IPS-18a (cell line): ENCODE measurements around the gene IGFBP2.

ENCODE experiments used
- H3K27ac ChIP-seq: one replicate; pipeline ENCODE4 v1.5.1; 2013; ENCODE audit warnings: low read length
- H3K27me3 ChIP-seq: one replicate; pipeline ENCODE4 v1.6.1; 2013; ENCODE audit warnings: mild to moderate bottlenecking, low read length; ENCODE audit not compliant: control insufficient read depth, insufficient read depth
- H3K36me3 ChIP-seq: one replicate; pipeline ENCODE4 v1.6.1; 2013; ENCODE audit warnings: low read depth, low read length; ENCODE audit not compliant: control insufficient read depth
- H3K4me1 ChIP-seq: one replicate; pipeline ENCODE4 v1.6.1; 2013; ENCODE audit warnings: low read depth, low read length; ENCODE audit not compliant: control insufficient read depth
- H3K4me3 ChIP-seq: one replicate; pipeline ENCODE4 v1.5.1; 2013; ENCODE audit warnings: low read length
- H3K9ac ChIP-seq: one replicate; pipeline ENCODE4 v1.6.1; 2013; ENCODE audit warnings: mild to moderate bottlenecking, low read length, moderate library complexity
- H3K9me3 ChIP-seq: one replicate; pipeline ENCODE4 v1.6.1; 2013; ENCODE audit warnings: low read depth, low read length; ENCODE audit not compliant: control insufficient read depth

IGFBP2 gene, protein sequence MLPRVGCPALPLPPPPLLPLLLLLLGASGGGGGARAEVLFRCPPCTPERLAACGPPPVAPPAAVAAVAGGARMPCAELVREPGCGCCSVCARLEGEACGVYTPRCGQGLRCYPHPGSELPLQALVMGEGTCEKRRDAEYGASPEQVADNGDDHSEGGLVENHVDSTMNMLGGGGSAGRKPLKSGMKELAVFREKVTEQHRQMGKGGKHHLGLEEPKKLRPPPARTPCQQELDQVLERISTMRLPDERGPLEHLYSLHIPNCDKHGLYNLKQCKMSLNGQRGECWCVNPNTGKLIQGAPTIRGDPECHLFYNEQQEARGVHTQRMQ

DNA sequence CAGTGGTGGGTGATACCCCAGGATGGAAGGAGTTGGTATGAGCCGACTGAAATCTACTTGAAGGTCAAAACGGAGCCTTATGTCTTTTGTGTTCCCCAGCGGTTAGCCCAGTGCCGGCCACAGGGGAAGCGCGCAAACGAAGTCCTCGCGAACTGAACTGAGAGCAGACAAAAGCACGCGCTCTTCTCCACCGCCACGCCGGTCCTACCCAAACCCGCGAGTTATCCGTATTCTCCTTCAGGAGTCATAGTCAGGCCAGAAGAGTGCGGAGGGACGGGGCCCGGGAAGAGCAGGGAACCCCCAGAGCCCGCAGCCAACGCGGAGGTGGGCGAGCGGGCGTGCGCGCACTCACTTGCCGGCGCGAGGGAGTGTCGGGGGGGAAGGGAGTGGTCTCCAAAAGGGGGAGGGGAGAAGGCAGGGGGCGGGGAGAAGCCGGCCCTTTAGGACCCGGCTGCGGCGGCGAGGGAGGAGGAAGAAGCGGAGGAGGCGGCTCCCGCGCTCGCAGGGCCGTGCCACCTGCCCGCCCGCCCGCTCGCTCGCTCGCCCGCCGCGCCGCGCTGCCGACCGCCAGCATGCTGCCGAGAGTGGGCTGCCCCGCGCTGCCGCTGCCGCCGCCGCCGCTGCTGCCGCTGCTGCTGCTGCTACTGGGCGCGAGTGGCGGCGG lies at the start of gene IGFBP2:
IGFBP2 (plus strand) TSS at position 469 of the 664 bp plus-strand sequence; CDS start at position 573, 104 bp downstream.
- H3K9me3 ChIP-seq, result no peaks in the 10 kb centered on the region
- H3K36me3 ChIP-seq, result no peaks in the 10 kb centered on the region
- peak within 1 kb of the TSS; percentile 38 for H3K27ac ChIP-seq
- H3K9ac ChIP-seq, result peak within 1 kb of the TSS; percentile 79
- H3K27me3 ChIP-seq, result peaks cover 14% of the 10 kb centered on the region
- peaks cover 27% of the 10 kb centered on the region for H3K4me1 ChIP-seq
- peak within 1 kb of the TSS; percentile 92 for H3K4me3 ChIP-seq

GRCh38 chr2:216583606-216584005 lies 49.6 kb upstream of the IGFBP2 start:
- H3K36me3 ChIP-seq, result no peaks in the 10 kb centered on the region
- H3K27ac ChIP-seq, result no peak overlapping the region
- no peaks in the 10 kb centered on the region for H3K27me3 ChIP-seq
- H3K9ac ChIP-seq, result no peak overlapping the region
- H3K4me3 ChIP-seq, result no peak overlapping the region
- no peaks in the 10 kb centered on the region for H3K9me3 ChIP-seq
- peaks cover 6% of the 10 kb centered on the region for H3K4me1 ChIP-seq

- no peak overlapping the region for H3K4me3 ChIP-seq
- H3K4me1 ChIP-seq, result peaks cover 6% of the 10 kb centered on the region
- H3K27me3 ChIP-seq, result no peaks in the 10 kb centered on the region
- no peaks in the 10 kb centered on the region for H3K36me3 ChIP-seq
- H3K9me3 ChIP-seq, result no peaks in the 10 kb centered on the region
- no peak overlapping the region for H3K27ac ChIP-seq
- H3K9ac ChIP-seq, result no peak overlapping the region
Measured at GRCh38 chr2:216584112-216584511, 49.1 kb upstream of the IGFBP2 start.

DNA sequence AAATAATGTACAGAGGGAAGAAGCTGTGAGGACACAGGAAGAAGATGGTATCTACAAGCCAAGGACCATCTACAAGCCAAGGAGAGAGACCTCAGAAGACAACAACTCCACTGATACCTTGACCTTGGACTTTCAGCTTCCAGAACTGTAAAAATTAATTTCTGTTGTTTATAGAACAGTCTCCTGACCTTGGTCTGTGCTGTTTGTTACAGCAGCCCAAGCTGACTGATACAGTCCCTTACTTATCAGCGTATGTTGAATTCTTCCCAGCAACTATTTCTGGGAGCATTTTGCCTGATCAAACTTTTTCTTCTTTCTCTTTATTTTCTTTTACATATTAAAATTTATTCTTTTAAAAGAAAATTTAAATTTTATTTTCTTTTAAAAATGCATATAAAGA lies 47.8 kb upstream of the IGFBP2 start:
- H3K27me3 ChIP-seq, result no peaks in the 10 kb centered on the region
- H3K9ac ChIP-seq, result no peak overlapping the region
- H3K4me1 ChIP-seq, result peaks cover 6% of the 10 kb centered on the region
- no peak overlapping the region for H3K4me3 ChIP-seq
- H3K27ac ChIP-seq, result no peak overlapping the region
- H3K36me3 ChIP-seq, result no peaks in the 10 kb centered on the region
- H3K9me3 ChIP-seq, result no peaks in the 10 kb centered on the region

DNA sequence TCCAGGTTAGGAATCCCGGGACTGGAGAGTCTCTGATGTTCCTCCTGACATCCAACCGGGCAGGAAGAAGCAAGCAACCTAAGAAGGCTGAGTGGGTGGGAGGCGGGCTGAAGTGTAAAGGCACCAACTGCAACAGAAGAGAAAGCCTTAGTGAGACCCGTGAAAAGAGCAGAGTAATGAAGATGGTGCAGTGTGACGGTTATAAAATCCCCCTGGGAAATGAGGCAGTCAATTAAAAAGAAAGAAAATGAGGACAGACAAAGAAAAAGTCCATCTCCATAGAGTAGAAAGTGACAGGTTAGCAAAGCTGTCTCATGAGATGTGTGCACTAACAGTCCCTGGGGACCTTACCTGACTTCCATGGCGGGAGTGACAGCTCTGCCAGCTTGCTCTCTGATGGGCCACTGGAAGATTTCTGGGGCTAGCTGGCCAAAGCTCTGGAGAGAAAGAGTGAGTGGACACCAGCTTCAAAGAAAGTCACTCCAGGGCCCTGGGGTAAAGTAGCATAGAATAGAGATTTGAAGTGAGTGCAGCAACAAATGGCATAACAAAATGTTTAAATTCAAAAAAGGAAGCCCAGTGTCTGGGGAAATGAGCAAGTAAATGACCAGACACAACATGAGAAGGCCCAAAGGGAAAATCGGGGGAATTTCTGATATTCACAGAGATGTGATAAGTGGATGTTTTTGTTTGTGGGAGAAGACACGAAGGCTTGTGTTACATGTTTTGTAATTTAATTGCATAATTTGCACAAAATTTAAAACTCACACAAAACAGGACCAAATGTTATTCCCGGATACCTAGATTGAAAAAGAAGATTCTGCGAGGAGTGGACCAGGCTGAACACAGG lies 44.1 kb upstream of the IGFBP2 start:
- H3K9ac ChIP-seq, result no peak overlapping the region
- no peak overlapping the region for H3K4me3 ChIP-seq
- H3K27me3 ChIP-seq, result no peaks in the 10 kb centered on the region
- peaks cover 6% of the 10 kb centered on the region for H3K4me1 ChIP-seq
- no peaks in the 10 kb centered on the region for H3K9me3 ChIP-seq
- no peak overlapping the region for H3K27ac ChIP-seq
- no peaks in the 10 kb centered on the region for H3K36me3 ChIP-seq

GRCh38 chr2:216589791-216590190 lies 43.4 kb upstream of the IGFBP2 start:
- H3K4me1 ChIP-seq, result no peaks in the 10 kb centered on the region
- H3K27ac ChIP-seq, result no peak overlapping the region
- H3K9ac ChIP-seq, result no peak overlapping the region

GRCh38 chr2:216590780-216591179 lies 42.4 kb upstream of the IGFBP2 start:
- no peaks in the 10 kb centered on the region for H3K36me3 ChIP-seq
- no peaks in the 10 kb centered on the region for H3K4me1 ChIP-seq
- no peak overlapping the region for H3K27ac ChIP-seq
- no peak overlapping the region for H3K9ac ChIP-seq
- no peak overlapping the region for H3K4me3 ChIP-seq
- no peaks in the 10 kb centered on the region for H3K9me3 ChIP-seq
- no peaks in the 10 kb centered on the region for H3K27me3 ChIP-seq

More at GRCh38 chr2:216589791-216590190, 43.4 kb upstream of the IGFBP2 start:
- Histone ChIP-seq H3K9me3 (no peaks in the 10 kb centered on the region), H3K27me3 (no peaks in the 10 kb centered on the region), H3K36me3 (no peaks in the 10 kb centered on the region), H3K4me3 (no peak overlapping the region)

DNA sequence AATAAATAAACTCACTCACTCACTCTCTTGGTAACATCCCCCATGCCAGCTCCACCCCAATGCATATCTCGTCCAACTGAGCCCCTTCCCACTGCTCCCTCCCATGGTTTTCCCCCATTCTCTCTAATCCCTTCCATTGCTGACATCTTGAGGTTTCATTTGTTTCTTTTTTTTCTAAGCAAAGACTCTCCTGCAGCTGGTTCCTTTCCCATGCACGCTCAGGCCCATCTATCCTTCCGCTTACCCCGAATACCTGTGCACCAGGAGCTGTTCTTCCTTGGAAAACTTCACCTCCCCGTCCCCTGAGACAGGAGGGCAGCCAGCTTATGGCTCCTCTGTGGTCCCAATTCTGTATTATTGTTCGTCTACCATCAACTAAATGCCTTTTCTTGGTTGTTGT lies 41.7 kb upstream of the IGFBP2 start:
- H3K36me3 ChIP-seq, result no peaks in the 10 kb centered on the region
- H3K27ac ChIP-seq, result no peak overlapping the region
- no peaks in the 10 kb centered on the region for H3K9me3 ChIP-seq
- H3K4me3 ChIP-seq, result no peak overlapping the region
- no peaks in the 10 kb centered on the region for H3K27me3 ChIP-seq
- H3K4me1 ChIP-seq, result no peaks in the 10 kb centered on the region
- H3K9ac ChIP-seq, result no peak overlapping the region

DNA sequence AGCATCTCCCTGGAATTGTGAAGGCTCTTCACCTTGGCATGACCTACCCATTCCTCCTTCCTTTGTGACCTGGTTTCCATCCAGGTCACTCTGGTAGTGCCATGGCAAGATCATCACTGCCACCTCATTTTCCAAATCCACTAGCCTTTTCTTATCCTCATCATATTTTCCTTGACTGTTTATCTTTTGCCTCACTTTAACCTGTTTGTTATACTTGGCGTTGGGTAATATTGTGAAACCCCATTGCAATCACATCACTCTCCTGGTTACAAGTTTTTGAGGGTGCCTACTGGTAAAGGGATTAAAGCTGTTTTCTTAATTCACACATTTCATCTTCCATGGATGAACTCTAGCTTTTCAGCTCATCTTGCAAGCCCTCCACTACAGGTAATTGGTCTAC lies 39.1 kb upstream of the IGFBP2 start:
- no peak overlapping the region for H3K4me3 ChIP-seq
- no peaks in the 10 kb centered on the region for H3K9me3 ChIP-seq
- H3K9ac ChIP-seq, result no peak overlapping the region
- H3K27me3 ChIP-seq, result no peaks in the 10 kb centered on the region
- H3K36me3 ChIP-seq, result no peaks in the 10 kb centered on the region
- H3K27ac ChIP-seq, result no peak overlapping the region
- H3K4me1 ChIP-seq, result no peaks in the 10 kb centered on the region

- Histone ChIP-seq H3K4me1 (no peaks in the 10 kb centered on the region), H3K9me3 (no peaks in the 10 kb centered on the region), H3K4me3 (no peak overlapping the region), H3K27ac (no peak overlapping the region), H3K27me3 (no peaks in the 10 kb centered on the region), H3K36me3 (no peaks in the 10 kb centered on the region), H3K9ac (no peak overlapping the region)
Measured at GRCh38 chr2:216596236-216596979, 36.8 kb upstream of the IGFBP2 start.

- no peak overlapping the region for H3K4me3 ChIP-seq
- no peak overlapping the region for H3K27ac ChIP-seq
- no peaks in the 10 kb centered on the region for H3K9me3 ChIP-seq
- no peaks in the 10 kb centered on the region for H3K27me3 ChIP-seq
- H3K36me3 ChIP-seq, result no peaks in the 10 kb centered on the region
- no peak overlapping the region for H3K9ac ChIP-seq
- H3K4me1 ChIP-seq, result no peaks in the 10 kb centered on the region
Measured at GRCh38 chr2:216596980-216597509, 36.2 kb upstream of the IGFBP2 start.
